Measurements from ENCODE around the gene NUCB1. TPM values are rescaled to one million over a fixed set of nuclear protein-coding genes. Genes with fewer than 3 reads are reported as not detected.

Gene NUCB1
- total and polyA plus RNA-seq, 9 of the 15 experiments (the other 6 are each of a cell fraction or from before 2014, with no cell fraction given), result 3.1 to 153 (median 71.7) TPM

DNA sequence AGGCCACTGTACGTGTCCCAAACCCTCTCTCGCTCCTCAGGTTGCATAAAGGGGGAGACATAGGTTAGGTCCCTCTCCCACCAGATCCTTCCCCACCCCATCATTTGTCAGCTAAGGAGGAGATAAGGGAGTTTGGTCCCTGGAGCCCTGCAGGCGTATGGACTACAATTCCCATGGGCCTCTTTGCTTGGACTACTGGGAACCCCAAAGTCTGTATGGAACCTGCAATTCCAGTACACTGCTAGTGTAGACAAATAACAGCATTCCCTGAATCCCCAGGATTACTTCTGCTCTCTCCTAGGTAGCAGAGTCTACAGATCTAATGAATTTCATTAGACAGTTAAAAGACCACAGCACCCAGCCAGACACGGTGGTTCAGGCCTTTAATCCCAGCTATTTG, 47.8 kb upstream of the NUCB1 start:
- ChIA-PET CTCF (ENCODE audit: low intra/inter-chr PET ratio) (no interaction called here), POLR2A (interaction anchor here (0.7 to 0.9 kb wide), 3 partner anchors 7 to 23 kb away, joined by 3 read pairs; no protein-coding TSS in a partner anchor)
- H3K9me1 ChIP-seq (ENCODE audit: control insufficient read depth, insufficient read depth, low read length), result no peaks in the 10 kb centered on the region
- peak; percentile 38; the same call in 1 of the 3 replicates for ATAC-seq
- no peak for DNase-seq (ENCODE audit: extremely low read depth in 1 of 4, low spot score in 3 of 4)
- peaks cover 3% of the 10 kb centered on the region; the same call in 1 of the 3 replicates for H3K36me3 ChIP-seq (ENCODE audit: control insufficient read depth, insufficient read depth, low read length)
- 92% methylated on average over 4 of the region's 4 CpGs for WGBS (ENCODE audit: insufficient coverage, low coverage, missing lambda C conversion rate)
- intact Hi-C loops (cut with micrococcal nuclease), result no loop called here
- BruUV-seq (replicated peaks), result no TSS peak
- peak; percentile 71 for TF ChIP-seq ZNF143 (CRISPR knock-in tag; IDR thresholded peaks at IDR 0.05)
- peak; percentile 2; the same call in 1 of the 2 replicates for TF ChIP-seq ZFX (CRISPR knock-in tag; IDR thresholded peaks at IDR 0.05)
- peak; percentile 71 for TF ChIP-seq HCFC1 (IDR thresholded peaks at IDR 0.05; ENCODE audit: low read depth, low read length)
- TF ChIP-seq SOX6 (IDR thresholded peaks at IDR 0.05), result no peak
- no peak for TF ChIP-seq NEUROD1 (IDR thresholded peaks at IDR 0.05; ENCODE audit: borderline replicate concordance, low read depth, low read length, partially characterized antibody)
- TF ChIP-seq MEIS2 (IDR thresholded peaks at IDR 0.05; ENCODE audit: partially characterized antibody), result peak; percentile 23
- TF ChIP-seq SIX5 (IDR thresholded peaks at IDR 0.05; ENCODE audit: borderline replicate concordance in 1 of 2, insufficient read depth in 1 of 2, low read depth in 1 of 2, low read length in 2 of 2), result peak in 1 of 2 experiments; percentile 47; a peak in 1 of 4 replicates
- TF ChIP-seq SMARCC2 (IDR thresholded peaks at IDR 0.05; ENCODE audit: low read depth), result no peak
- no peak for TF ChIP-seq CREM (IDR thresholded peaks at IDR 0.05; ENCODE audit: low read depth)
- H3K27me3 ChIP-seq (ENCODE audit: control insufficient read depth in 2 of 2, insufficient read depth in 2 of 2, low read length in 2 of 2), result no peaks in the 10 kb centered on the region
- peaks cover 17 to 18% of the 10 kb centered on the region in 2 experiments for H3K4me1 ChIP-seq (replicated peaks in 1 of 2; ENCODE audit: control insufficient read depth in 2 of 2, insufficient read depth in 2 of 2, low read length in 2 of 2)
- no peak overlapping the region for H2AFZ ChIP-seq (ENCODE audit: low read depth, low read length)
- H3K4me2 ChIP-seq (ENCODE audit: insufficient read depth, low read length), result no peak overlapping the region
- H3K79me2 ChIP-seq (ENCODE audit: control insufficient read depth, insufficient read depth, low read length), result no peaks in the 10 kb centered on the region
- H3K9ac ChIP-seq (ENCODE audit: insufficient read depth in 1 of 2, low read depth in 2 of 2, low read length in 2 of 2), result no peak overlapping the region
- in situ Hi-C loops (cut with MboI), result no loop called here
- no peak for FAIRE-seq
- H4K20me1 ChIP-seq (replicated peaks; ENCODE audit: control insufficient read depth, insufficient read depth, low read length), result no peaks in the 10 kb centered on the region
- no peak overlapping the region for H3K27ac ChIP-seq (ENCODE audit: extremely low read depth, low read depth, low read length)
- no peak overlapping the region for H3K4me3 ChIP-seq
- H3K9me3 ChIP-seq (replicated peaks; ENCODE audit: control insufficient read depth, insufficient read depth, low read depth, low read length), result no peaks in the 10 kb centered on the region
